GM18867 (cell line): ENCODE results near the gene FDXACB1.

Experiments
- ATAC-seq: cut with Tn5 transposase; IDR thresholded peaks from one replicate; pipeline ENCODE4 v1.9.1; 2021; ENCODE audit warnings: mild to moderate bottlenecking, moderate library complexity; ENCODE audit not compliant: unreplicated experiment

The FDXACB1 gene

GRCh38 chr11:111846636-111847035, 32.3 kb downstream of the FDXACB1 start:
- no peak for ATAC-seq

GRCh38 chr11:111846063-111846462, 32.9 kb downstream of the FDXACB1 start:
- ATAC-seq: no peak

GRCh38 chr11:111845276-111846028, 33.5 kb downstream of the FDXACB1 start:
- no peak for ATAC-seq

GRCh38 chr11:111843661-111844060, 35.3 kb downstream of the FDXACB1 start:
- no peak for ATAC-seq

GRCh38 chr11:111841370-111842053, 37.5 kb downstream of the FDXACB1 start:
- ATAC-seq: peak; percentile 57

- no peak for ATAC-seq
These were observed 38.8 kb downstream of the FDXACB1 start for GRCh38 chr11:111840143-111840542.

- ATAC-seq: no peak
These were observed 40.9 kb downstream of the FDXACB1 start for GRCh38 chr11:111838054-111838453.

- no peak for ATAC-seq
These were observed 41.5 kb downstream of the FDXACB1 start for GRCh38 chr11:111837366-111837891.

- no peak for ATAC-seq
These were observed 42.2 kb downstream of the FDXACB1 start for GRCh38 chr11:111836721-111837120.

- no peak for ATAC-seq
These were observed 42.8 kb downstream of the FDXACB1 start for GRCh38 chr11:111836162-111836561.

GRCh38 chr11:111835665-111836064, 43.3 kb downstream of the FDXACB1 start:
- ATAC-seq: no peak

GRCh38 chr11:111834432-111835163, 44.4 kb downstream of the FDXACB1 start:
- no peak for ATAC-seq

- no peak for ATAC-seq
These were observed 45.4 kb downstream of the FDXACB1 start for GRCh38 chr11:111833524-111833923.

GRCh38 chr11:111829185-111829968, 49.6 kb downstream of the FDXACB1 start:
- ATAC-seq: peak; percentile 85

GRCh38 chr11:111826322-111826950, 52.5 kb downstream of the FDXACB1 start:
- no peak for ATAC-seq
